DND-41 (cell line): ENCODE results near the gene ITGAE.
"Not testable (repeated sequence)": the region's sequence is repeated elsewhere in the genome, so short reads cannot be mapped to it uniquely, and the experiment has no call there.

Experiments
- CTCF ChIP-seq: IDR thresholded peaks from 2 replicates; pipeline ENCODE4 v1.5.1; 2012; ENCODE audit warnings: borderline replicate concordance, low read length, moderate library complexity, mild to moderate bottlenecking; ENCODE audit not compliant: poor library complexity, severe bottlenecking; ENCODE audit errors: extremely low read depth
- EZH2 ChIP-seq: IDR thresholded peaks from 3 replicates; pipeline ENCODE4 v1.6.1; 2012; ENCODE audit warnings: borderline replicate concordance, low read depth, mild to moderate bottlenecking, moderate library complexity, low read length, inconsistent platforms; ENCODE audit not compliant: severe bottlenecking

GRCh38 chr17:3794152-3794551 is 6.8 kb downstream of the ITGAE start:
- not testable (repeated sequence) for TF ChIP-seq CTCF, EZH2
